Gastrocnemius medialis (tissue), 4 donors: Measurements from ENCODE around the gene TMEM41A.

Experiments used
- CTCF ChIP-seq, 5 experiments: fragments of 450-650 bp in 3 of 5; fragments of 200-600 bp in 2 of 5; sonication (generic) in 2 of 5; IDR thresholded peaks in 4 of 5; conservative IDR thresholded peaks in 1 of 5; 1 replicate in 4 of 5; 2 replicates in 1 of 5; pipeline ENCODE4 v1.5.1; 2016 to 2019; ENCODE audit warnings: antibody characterized with exemption in 5 of 5, mild to moderate bottlenecking in 3 of 5, moderate library complexity in 3 of 5
- POLR2A ChIP-seq, 2 donors: fragments of 450-650 bp; IDR thresholded peaks; one replicate each; pipeline ENCODE4 v1.6.1; 2017; ENCODE audit warnings: antibody characterized with exemption in 2 of 2, mild to moderate bottlenecking in 2 of 2, moderate library complexity in 2 of 2

GRCh38 chr3:185540695-185541094 is 41.9 kb upstream of the TMEM41A start:
- TF ChIP-seq CTCF (IDR thresholded peaks at IDR 0.05 in 4 of 5, conservative IDR thresholded peaks at IDR 0.05 in 1 of 5) (no peak), POLR2A (IDR thresholded peaks at IDR 0.05) (no peak)
